ENCODE results near the gene NANP. TPM values are rescaled to one million over a fixed set of nuclear protein-coding genes. Genes with fewer than 3 reads are reported as not detected.
"Not testable (repeated sequence)": the region's sequence is repeated elsewhere in the genome, so short reads cannot be mapped to it uniquely, and the experiment has no call there.

Gene NANP
- total RNA-seq, 2 donors from 2014 or later: 6.5 to 10.4 TPM

- no peaks in the 10 kb centered on the region for H3K9me3 Mint-ChIP-seq
- H3K27me3 Mint-ChIP-seq (ENCODE audit: insufficient read depth): no peaks in the 10 kb centered on the region
- H3K36me3 Mint-ChIP-seq (ENCODE audit: low read depth): peaks cover 6% of the 10 kb centered on the region
Observed at GRCh38 chr20:25654487-25654886, 30.7 kb upstream of the NANP start.

GRCh38 chr20:25652866-25653265, 29.1 kb upstream of the NANP start:
- not testable (repeated sequence) for H3K9me3 Mint-ChIP-seq; H3K9me3 ChIP-seq (ENCODE audit: control insufficient read depth, low read length)

More at GRCh38 chr20:25654487-25654886, 30.7 kb upstream of the NANP start:
- no peak overlapping the region for H3K27ac Mint-ChIP-seq
- Histone ChIP-seq H3K36me3 (ENCODE audit: control insufficient read depth, insufficient read depth, low read length) (no peaks in the 10 kb centered on the region), H3K4me1 (ENCODE audit: control insufficient read depth, insufficient read depth, low read length) (no peaks in the 10 kb centered on the region), H3K27me3 (ENCODE audit: control insufficient read depth, insufficient read depth, low read length, poor library complexity, severe bottlenecking) (no peaks in the 10 kb centered on the region), H3K4me3 (ENCODE audit: low read length) (no peak overlapping the region), H3K9ac (ENCODE audit: extremely low read depth, low read length, poor library complexity, severe bottlenecking) (no peak overlapping the region), H3K27ac (ENCODE audit: low read depth, low read length) (no peak overlapping the region), H3K9me3 (ENCODE audit: control insufficient read depth, low read length) (no peaks in the 10 kb centered on the region)
- no peak overlapping the region for H3K4me3 Mint-ChIP-seq
- TF ChIP-seq CTCF (conservative IDR thresholded peaks at IDR 0.05): no peak
- no peak for DNase-seq
- H3K4me1 Mint-ChIP-seq: no peaks in the 10 kb centered on the region

GRCh38 chr20:25644814-25645213, 21.0 kb upstream of the NANP start:
- Histone ChIP-seq H3K9me3 (ENCODE audit: control insufficient read depth, low read length) (peaks cover 18% of the 10 kb centered on the region), H3K27me3 (ENCODE audit: control insufficient read depth, insufficient read depth, low read length, poor library complexity, severe bottlenecking) (no peaks in the 10 kb centered on the region), H3K36me3 (ENCODE audit: control insufficient read depth, insufficient read depth, low read length) (peaks cover 10% of the 10 kb centered on the region), H3K9ac (ENCODE audit: extremely low read depth, low read length, poor library complexity, severe bottlenecking) (no peak overlapping the region), H3K4me3 (ENCODE audit: low read length) (peak overlapping the region; percentile 28), H3K27ac (ENCODE audit: low read depth, low read length) (no peak overlapping the region), H3K4me1 (ENCODE audit: control insufficient read depth, insufficient read depth, low read length) (no peaks in the 10 kb centered on the region)
- no peak for TF ChIP-seq CTCF (conservative IDR thresholded peaks at IDR 0.05)
- H3K27me3 Mint-ChIP-seq (ENCODE audit: insufficient read depth): no peaks in the 10 kb centered on the region
- no peak for DNase-seq
- no peak overlapping the region for H3K27ac Mint-ChIP-seq
- peaks cover 6% of the 10 kb centered on the region for H3K4me1 Mint-ChIP-seq
- peaks cover 16% of the 10 kb centered on the region for H3K9me3 Mint-ChIP-seq
- WGBS, 2 experiments (ENCODE audit: insufficient coverage in 1 of 2, insufficient read length in 1 of 2): 95% methylated on average over 3 of the region's 3 CpGs; no CpG with 5 or more reads in 1 of the 2 experiments
- H3K4me3 Mint-ChIP-seq: no peak overlapping the region
- H3K36me3 Mint-ChIP-seq (ENCODE audit: low read depth): peaks cover 39% of the 10 kb centered on the region

More at GRCh38 chr20:25652866-25653265, 29.1 kb upstream of the NANP start:
- not testable (repeated sequence) for DNase-seq; H3K27ac ChIP-seq (ENCODE audit: low read depth, low read length); H3K27me3 ChIP-seq (ENCODE audit: control insufficient read depth, insufficient read depth, low read length, poor library complexity, severe bottlenecking); H3K36me3 Mint-ChIP-seq (ENCODE audit: low read depth); H3K4me3 Mint-ChIP-seq; H3K4me3 ChIP-seq (ENCODE audit: low read length); H3K4me1 ChIP-seq (ENCODE audit: control insufficient read depth, insufficient read depth, low read length); H3K27me3 Mint-ChIP-seq (ENCODE audit: insufficient read depth); H3K4me1 Mint-ChIP-seq; H3K27ac Mint-ChIP-seq; H3K9ac ChIP-seq (ENCODE audit: extremely low read depth, low read length, poor library complexity, severe bottlenecking); H3K36me3 ChIP-seq (ENCODE audit: control insufficient read depth, insufficient read depth, low read length)
- WGBS, 2 experiments (ENCODE audit: insufficient coverage in 1 of 2, insufficient read length in 1 of 2): 95 to 97% methylated on average over 4 of the region's 4 CpGs

- Mint-ChIP-seq H3K9me3 (peaks cover 18% of the 10 kb centered on the region), H3K27me3 (ENCODE audit: insufficient read depth) (no peaks in the 10 kb centered on the region), H3K4me3 (no peak overlapping the region), H3K27ac (no peak overlapping the region), H3K36me3 (ENCODE audit: low read depth) (peaks cover 42% of the 10 kb centered on the region), H3K4me1 (peaks cover 6% of the 10 kb centered on the region)
- Histone ChIP-seq H3K4me1 (ENCODE audit: control insufficient read depth, insufficient read depth, low read length) (no peaks in the 10 kb centered on the region), H3K27me3 (ENCODE audit: control insufficient read depth, insufficient read depth, low read length, poor library complexity, severe bottlenecking) (no peaks in the 10 kb centered on the region), H3K36me3 (ENCODE audit: control insufficient read depth, insufficient read depth, low read length) (peaks cover 10% of the 10 kb centered on the region), H3K4me3 (ENCODE audit: low read length) (no peak overlapping the region), H3K27ac (ENCODE audit: low read depth, low read length) (no peak overlapping the region), H3K9ac (ENCODE audit: extremely low read depth, low read length, poor library complexity, severe bottlenecking) (no peak overlapping the region), H3K9me3 (ENCODE audit: control insufficient read depth, low read length) (peaks cover 23% of the 10 kb centered on the region)
- DNase-seq: no peak
- TF ChIP-seq CTCF (conservative IDR thresholded peaks at IDR 0.05): no peak
Observed at GRCh38 chr20:25643716-25644115, 19.9 kb upstream of the NANP start.
